ENCODE results near the gene JMJD7. TPM values are rescaled to one million over a fixed set of nuclear protein-coding genes. Genes with fewer than 3 reads are reported as not detected.

JMJD7 gene
- total and polyA plus RNA-seq, 12 donors: 4.0 to 20.6 (median 12.7) TPM

DNA sequence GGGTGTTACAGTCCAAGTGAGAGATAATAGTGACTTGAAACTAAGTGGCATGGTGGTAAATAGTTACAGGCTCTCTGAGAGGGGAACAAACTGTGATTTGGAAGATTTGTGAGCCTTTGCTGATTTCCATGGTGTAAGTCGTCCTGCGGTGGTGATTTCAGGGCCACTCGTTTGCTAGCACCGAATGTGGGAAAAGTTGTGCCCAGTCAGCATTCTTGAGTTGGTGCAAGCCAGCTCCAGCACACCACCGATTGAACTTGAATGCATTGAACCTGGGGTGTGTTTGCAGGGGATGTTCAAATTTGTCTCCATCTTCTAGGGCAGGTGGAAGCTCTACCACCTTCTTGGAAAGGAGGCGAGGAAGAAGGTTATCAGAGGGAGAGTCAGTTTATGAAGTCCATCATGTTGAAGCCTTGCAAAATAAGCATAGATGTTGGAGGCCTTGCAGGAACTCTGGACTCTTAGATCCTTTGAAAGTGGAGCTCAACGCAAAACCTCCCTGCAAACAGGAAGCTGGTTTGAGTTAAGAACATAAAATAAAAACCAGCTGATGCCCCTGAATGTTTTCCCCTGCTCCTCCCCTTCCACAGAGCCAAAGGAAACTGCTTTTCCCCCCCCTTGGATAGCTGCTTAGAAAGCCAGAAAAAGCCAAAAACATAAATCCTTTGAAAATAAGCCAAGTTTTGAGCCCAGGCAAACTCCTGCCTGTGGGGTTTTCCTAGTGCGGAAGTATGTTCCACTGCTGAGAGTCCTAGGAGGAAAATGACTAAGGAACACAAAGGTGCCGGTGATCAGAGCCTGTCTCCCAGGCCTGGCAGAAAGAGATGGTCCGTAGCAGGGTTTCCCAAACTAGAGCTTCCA is 31.7 kb upstream of the JMJD7 start:
- 61 to 71% (median 65%) methylated on average over 10 of the region's 10 CpGs for WGBS, 4 donors
- Histone ChIP-seq H3K36me3 (replicated peaks in 1 of 2) (peaks cover 0 to 10% of the 10 kb centered on the region in 2 donors), H3K27me3 (no peaks in the 10 kb centered on the region), H3K4me3 (no peak overlapping the region), H3K27ac (peak overlapping the region in 3 of 5 donors; percentile 3 to 53 (median 17)), H3K9me3 (replicated peaks in 1 of 3) (no peaks in the 10 kb centered on the region), H3K4me1 (replicated peaks in 1 of 2) (peaks cover 10 to 37% of the 10 kb centered on the region in 2 donors)
- no peak for DNase-seq
- intact Hi-C loops (cut with DNase I): no loop called here
- TF ChIP-seq, protein P1, sequence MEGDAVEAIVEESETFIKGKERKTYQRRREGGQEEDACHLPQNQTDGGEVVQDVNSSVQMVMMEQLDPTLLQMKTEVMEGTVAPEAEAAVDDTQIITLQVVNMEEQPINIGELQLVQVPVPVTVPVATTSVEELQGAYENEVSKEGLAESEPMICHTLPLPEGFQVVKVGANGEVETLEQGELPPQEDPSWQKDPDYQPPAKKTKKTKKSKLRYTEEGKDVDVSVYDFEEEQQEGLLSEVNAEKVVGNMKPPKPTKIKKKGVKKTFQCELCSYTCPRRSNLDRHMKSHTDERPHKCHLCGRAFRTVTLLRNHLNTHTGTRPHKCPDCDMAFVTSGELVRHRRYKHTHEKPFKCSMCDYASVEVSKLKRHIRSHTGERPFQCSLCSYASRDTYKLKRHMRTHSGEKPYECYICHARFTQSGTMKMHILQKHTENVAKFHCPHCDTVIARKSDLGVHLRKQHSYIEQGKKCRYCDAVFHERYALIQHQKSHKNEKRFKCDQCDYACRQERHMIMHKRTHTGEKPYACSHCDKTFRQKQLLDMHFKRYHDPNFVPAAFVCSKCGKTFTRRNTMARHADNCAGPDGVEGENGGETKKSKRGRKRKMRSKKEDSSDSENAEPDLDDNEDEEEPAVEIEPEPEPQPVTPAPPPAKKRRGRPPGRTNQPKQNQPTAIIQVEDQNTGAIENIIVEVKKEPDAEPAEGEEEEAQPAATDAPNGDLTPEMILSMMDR (IDR thresholded peaks at IDR 0.05): no peak
- no peak for TF ChIP-seq POLR2A (IDR thresholded peaks at IDR 0.05)

DNA sequence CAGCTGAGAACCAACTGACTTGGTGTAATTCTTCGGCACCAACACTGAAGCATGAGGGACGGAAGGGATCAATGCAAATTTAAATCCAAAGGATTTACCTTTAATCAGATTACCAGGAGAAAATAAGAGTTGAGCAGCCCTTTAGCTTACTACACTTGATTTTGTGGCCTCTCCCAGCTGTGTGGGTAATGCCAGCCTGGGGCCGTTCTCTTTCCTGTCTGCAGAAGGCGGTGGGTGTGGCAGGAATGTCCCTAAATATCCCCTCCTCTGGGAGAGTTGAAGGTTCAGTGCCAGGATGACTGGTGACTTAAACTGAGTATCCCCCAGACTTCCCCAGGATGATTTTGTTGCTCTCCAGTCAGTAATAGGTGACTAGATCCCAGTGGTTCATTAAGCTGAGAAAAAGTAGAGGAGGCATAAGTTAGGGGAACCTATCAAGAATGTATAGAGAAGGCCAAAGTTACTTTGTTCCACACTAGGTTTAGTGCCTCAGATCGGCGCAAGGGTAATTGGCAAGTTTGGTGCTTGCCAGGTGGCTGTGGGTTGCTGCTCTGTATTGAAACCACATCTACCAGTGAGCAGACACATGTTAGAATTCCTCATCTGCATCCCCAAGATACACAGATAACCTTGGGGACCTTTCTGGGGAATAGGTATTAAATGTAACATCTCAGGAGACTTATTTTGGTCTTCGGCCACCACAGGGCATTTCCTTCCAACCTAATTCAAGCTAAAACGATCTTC is 30.5 kb upstream of the JMJD7 start:
- Histone ChIP-seq H3K36me3 (replicated peaks in 1 of 2) (peaks cover 0 to 10% of the 10 kb centered on the region in 2 donors), H3K4me3 (no peak overlapping the region), H3K27me3 (no peaks in the 10 kb centered on the region), H3K9me3 (replicated peaks in 1 of 3) (no peaks in the 10 kb centered on the region), H3K4me1 (replicated peaks in 1 of 2) (peaks cover 10 to 30% of the 10 kb centered on the region in 2 donors), H3K27ac (peak overlapping the region in 1 of 5 donors; percentile 53)
- no peak for DNase-seq
- no peak for TF ChIP-seq POLR2A (IDR thresholded peaks at IDR 0.05)
- TF ChIP-seq, protein P1 (IDR thresholded peaks at IDR 0.05): no peak
- WGBS, 4 donors: 80 to 92% (median 87%) methylated on average over 8 of the region's 8 CpGs
- intact Hi-C loops (cut with DNase I): no loop called here

DNA sequence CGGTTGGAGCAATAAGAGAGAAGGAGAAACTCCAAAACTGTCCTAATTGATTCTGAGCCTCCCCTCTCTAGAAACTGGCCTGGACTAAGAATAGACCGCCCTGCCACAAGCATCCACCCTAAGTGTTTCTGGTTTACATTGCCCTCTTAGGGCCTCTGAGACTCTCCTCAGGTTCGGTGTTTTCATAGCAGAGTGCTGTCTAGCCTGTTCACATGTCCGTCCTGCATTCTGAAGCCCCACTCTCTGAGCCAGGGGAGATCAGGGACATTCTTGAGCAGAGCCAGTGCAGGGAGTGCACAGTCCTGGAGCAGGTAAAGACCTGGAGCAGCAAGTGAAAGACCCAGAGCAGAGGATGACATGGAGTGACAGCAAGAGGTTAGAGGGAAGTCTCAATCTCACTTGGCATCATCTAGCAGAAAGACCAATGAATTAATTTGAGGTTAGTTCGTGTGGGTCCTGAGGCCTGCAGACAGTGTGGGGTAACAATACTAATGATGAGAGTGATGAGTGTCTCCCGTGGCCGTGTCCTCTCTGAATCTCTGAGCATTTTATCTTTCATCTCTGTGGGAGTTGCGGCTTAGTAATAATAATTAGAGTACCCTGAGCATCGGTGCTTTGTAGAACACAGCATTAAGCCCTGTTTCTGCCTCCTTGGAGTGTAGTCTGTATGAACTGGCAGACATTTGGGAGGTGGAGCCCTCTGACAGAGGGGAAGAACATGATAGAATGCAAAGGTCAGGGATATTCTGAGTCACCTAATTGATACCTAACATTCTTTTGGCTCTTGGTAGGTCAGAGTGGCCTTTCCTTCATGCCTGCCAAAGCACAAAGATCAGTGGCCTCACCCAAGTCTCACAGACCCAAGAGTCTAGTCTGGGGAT is 29.0 kb upstream of the JMJD7 start:
- WGBS, 4 donors: 63 to 69% (median 65%) methylated on average over 9 of the region's 9 CpGs
- Histone ChIP-seq H3K4me1 (replicated peaks in 1 of 2) (peaks cover 10 to 30% of the 10 kb centered on the region in 2 donors), H3K27ac (peak overlapping the region in 3 of 5 donors; percentile 29 to 60 (median 47)), H3K9me3 (replicated peaks in 1 of 3) (no peaks in the 10 kb centered on the region), H3K36me3 (replicated peaks in 1 of 2) (peaks cover 0 to 10% of the 10 kb centered on the region in 2 donors), H3K27me3 (no peaks in the 10 kb centered on the region), H3K4me3 (no peak overlapping the region)
- no peak for TF ChIP-seq POLR2A (IDR thresholded peaks at IDR 0.05)
- TF ChIP-seq, protein P1 (IDR thresholded peaks at IDR 0.05): no peak
- DNase-seq: peak in 5 of 7 donors; percentile 44 to 73 (median 51)
- intact Hi-C loops (cut with DNase I): no loop called here
